ENCODE measurements around the gene PCYT2. TPM values are rescaled to one million over a fixed set of nuclear protein-coding genes. Genes with fewer than 3 reads are reported as not detected.

PCYT2 gene
- total RNA-seq, 1 experiment from 2014 or later, result 60.0 TPM

DNA sequence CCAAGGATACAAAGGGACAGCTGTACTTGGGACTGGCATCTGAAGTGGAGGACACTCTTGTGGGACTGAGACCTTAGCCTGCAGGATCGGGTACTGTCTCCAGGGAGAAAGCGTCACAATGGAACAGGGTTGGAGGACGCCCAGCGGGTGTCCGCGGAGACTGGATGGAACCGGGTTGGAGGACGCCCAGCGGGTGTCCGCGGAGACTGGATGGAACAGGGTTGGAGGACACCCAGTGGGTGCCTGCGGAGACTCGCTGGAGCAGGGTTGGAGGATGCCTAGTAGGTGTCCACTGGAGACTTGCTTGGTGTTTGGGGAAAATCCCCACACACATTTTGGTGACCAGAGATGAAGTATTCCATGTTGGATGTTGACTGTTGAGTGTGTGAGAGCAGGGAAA, 36.0 kb upstream of the PCYT2 start, which contains the start of gene MYADML2:
Gene MYADML2, minus strand, starts transcription at position 45 of the 400 bp plus-strand sequence. CDS start 5,492 bp downstream, outside the sequence.
- in situ Hi-C loops (cut with HindIII; ENCODE audit: low sequenced_read_pairs), result no loop called here
- no peak for DNase-seq (ENCODE audit: low spot score)

DNA sequence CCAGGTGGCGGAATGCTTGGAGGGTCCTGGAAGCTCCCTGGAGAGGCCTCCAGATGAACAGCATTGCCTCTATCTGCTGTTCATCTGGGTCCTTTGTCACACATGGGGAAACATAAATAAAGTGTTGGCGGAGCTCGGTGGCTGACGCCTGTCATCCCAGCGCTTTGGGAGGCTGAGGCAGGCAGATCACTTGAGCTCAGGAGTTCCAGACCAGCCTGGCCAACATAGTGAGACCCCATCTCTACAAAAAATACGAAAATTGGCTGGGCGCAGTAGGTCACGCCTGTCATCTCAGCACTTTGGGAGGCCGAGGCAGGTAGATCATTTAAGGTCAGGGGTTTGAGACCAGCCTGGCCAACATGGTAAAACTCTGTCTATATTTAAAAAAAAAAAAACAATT, 33.7 kb upstream of the PCYT2 start:
- DNase-seq (ENCODE audit: low spot score), result no peak
- in situ Hi-C loops (cut with HindIII; ENCODE audit: low sequenced_read_pairs), result no loop called here

DNA sequence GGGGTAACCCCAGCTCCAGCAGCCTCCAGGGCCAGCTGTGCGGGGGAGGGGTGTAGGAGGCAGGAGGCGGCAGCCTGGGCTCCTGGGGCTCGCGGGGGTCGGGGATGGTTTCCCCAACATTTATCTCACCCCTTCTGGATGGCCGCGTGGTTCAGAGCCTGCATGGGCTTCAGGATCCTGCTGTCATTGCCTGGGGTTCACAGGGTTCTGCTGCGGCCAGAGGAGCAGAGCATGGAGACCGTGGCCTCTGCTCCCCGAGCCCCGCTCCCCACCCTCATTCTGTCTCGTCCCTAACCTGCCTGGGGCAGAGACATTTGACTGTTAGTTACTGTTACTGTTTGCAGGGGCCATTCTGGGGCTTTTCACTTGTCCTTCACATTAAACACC, 31.0 kb upstream of the PCYT2 start:
- in situ Hi-C loops (cut with HindIII; ENCODE audit: low sequenced_read_pairs), result no loop called here
- DNase-seq (ENCODE audit: low spot score), result no peak

DNA sequence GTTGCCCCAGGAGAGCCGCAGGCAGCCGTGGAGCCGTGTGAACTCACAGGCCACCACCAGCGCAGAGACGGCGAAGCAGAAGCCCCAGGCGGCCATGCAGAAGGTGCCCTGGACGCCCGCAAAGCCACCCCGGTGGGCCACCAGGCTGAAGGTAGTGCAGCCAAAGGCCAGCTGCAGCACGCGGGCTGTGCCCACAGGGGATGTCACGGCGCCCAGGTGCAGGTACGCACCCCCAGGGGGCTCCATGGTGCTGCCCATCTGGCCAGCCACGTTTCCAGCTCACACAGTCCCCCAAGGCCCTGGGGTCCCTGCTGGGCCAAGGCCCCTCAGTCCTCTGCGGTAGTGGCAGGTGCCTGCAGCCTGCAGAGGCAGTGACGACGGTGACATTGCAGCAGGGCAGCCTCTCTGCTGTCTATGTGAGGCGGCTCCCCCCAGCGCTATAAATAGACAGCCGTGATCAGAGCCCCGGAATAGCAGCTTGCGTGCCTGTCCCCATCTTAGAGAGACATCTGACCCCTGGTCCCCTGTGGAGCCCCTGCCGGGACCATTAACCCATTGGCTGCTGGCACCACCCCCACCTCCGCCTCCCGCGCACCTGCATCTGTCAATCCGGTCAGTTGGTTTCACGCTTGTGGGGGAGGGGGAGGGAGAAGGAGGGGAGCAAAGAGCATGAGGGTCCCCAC, 30.4 kb upstream of the PCYT2 start:
- DNase-seq (ENCODE audit: low spot score), result no peak
- in situ Hi-C loops (cut with HindIII; ENCODE audit: low sequenced_read_pairs), result no loop called here

DNA sequence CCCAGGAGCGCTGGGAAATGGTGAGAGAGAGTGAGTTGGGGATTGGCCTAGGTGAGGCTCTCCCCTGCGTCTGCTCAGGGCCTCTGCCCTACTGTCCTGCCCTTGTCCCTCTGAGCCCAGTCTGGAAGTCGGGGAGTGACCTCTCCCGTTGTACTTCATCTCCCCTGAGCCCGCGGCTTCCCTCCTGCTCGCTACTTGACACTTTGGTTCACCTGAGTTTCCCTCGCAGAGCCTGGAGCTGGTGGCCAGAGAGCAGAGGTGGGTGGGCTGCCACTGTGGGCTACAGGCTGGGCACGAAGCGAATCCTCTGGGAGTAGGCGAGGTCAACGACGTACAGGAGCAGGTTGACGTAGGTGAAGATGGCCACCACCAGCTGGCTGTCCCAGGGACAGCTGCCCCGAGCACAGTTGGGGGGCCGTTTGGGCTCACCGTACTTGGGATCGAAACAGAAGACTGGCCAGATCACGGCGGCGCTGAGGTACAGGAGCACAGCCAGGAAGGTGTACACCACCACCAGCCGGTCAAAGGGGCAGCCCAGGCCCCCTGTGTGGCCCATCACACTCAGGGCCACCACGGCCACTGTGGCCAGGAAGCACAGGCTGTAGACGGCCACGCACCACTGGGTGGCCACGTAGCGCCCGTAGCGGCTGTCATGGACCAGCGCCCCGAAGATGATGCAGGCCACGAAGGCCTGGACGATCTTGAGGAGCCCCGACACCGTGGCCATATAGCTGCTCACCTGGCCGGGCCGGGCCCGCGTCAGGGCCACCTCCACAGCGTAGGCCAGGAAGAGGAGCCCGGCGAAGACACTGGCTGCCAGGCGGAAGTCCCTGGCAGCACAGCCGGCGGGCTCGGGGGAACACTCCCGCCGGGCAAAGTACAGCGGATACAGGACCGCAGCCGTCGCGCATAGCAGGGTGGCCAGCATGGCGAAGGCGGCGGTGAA, 29.6 kb upstream of the PCYT2 start:
- no peak for DNase-seq (ENCODE audit: low spot score)
- in situ Hi-C loops (cut with HindIII; ENCODE audit: low sequenced_read_pairs), result no loop called here

- peak; percentile 64 for DNase-seq (ENCODE audit: low spot score)
- in situ Hi-C loops (cut with HindIII; ENCODE audit: low sequenced_read_pairs), result no loop called here
Measured at GRCh38 chr17:81939881-81940385, 28.7 kb upstream of the PCYT2 start.

DNA sequence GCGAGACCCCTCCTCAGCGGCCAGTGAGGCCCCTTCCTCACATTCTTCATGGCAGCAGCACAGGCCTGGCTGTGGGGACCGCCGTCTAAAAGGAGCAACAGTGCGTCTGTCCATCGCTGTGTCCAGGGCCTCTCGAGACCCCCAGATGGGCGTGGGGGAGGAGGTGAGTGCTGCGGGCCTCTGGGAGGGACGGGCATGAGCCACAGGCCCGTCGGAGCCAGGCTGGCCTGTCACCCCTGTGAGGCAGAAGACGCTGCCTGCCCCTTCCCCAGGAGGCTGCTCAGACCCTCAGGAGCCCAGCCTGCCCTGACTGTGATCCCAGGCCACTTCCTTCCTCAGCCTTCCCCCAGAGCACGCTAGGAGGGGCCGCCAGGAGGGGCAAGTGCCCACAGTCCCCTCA, 28.0 kb upstream of the PCYT2 start:
- DNase-seq (ENCODE audit: low spot score), result no peak
- in situ Hi-C loops (cut with HindIII; ENCODE audit: low sequenced_read_pairs), result no loop called here

GRCh38 chr17:81935709-81936084, 24.5 kb upstream of the PCYT2 start:
- in situ Hi-C loops (cut with HindIII; ENCODE audit: low sequenced_read_pairs), result no loop called here
- no peak for DNase-seq (ENCODE audit: low spot score)

GRCh38 chr17:81934850-81935708, 23.9 kb upstream of the PCYT2 start:
- DNase-seq (ENCODE audit: low spot score), result no peak
- in situ Hi-C loops (cut with HindIII; ENCODE audit: low sequenced_read_pairs), result no loop called here

GRCh38 chr17:81934098-81934757, 23.0 kb upstream of the PCYT2 start:
- DNase-seq (ENCODE audit: low spot score), result no peak
- in situ Hi-C loops (cut with HindIII; ENCODE audit: low sequenced_read_pairs), result no loop called here

DNA sequence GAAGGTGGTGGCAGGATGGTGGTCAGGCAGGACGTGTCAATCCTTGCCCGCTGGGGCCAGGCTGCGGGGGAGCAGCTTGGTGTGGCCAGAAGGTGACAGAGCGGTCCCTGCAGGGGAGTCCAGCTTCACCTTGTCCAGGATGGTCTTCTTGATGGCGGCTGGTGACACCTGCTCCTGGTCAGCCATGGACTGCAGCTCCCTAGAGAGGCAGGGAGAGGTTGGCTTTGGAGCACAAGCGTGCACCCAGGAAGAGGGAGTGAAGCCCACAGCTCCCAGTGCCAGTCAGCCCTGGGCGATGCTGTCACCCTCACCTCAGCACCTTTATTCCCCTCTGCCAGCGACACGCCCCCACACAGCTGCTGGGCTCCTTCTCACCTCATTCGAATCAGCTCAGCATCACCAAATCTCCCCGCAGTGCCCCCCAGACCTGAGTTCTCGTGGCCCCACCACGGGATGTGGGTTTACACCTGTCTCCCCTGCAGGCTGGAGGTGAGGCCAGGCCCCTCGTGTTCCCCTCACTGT, 22.0 kb upstream of the PCYT2 start:
- no peak for DNase-seq (ENCODE audit: low spot score)
- in situ Hi-C loops (cut with HindIII; ENCODE audit: low sequenced_read_pairs), result no loop called here

DNA sequence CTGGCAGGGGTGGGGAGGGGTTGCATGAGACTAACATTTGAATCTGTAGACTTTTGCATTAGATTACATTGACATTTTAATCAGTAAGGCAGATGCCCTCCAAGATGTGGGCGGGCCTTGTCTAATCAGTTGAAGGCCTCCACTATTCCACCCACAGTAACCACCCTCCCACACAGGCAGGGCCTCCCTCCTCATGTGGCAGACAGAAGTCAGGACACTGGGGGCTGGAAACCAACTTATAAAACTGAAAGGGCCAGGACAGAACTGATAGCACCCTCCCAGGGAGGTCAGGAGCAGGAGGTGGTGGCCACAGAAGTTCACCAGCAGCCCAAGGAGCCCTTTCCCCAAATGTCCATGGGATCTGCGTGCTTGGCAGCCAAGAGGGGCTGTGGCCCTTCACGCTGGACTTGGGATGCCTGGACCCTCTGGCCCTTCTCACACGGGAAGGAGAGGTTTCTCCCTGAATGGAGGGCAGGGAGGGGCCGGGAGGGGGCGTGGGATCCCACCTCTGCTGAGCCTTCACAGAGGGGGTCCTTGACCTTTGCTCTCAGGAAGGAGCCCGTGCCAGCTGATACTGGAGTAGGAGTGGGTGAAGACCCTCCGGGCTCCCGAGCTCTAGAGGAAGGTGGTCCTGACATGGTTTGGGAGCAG, 21.3 kb upstream of the PCYT2 start:
- DNase-seq (ENCODE audit: low spot score), result no peak
- in situ Hi-C loops (cut with HindIII; ENCODE audit: low sequenced_read_pairs), result no loop called here

- DNase-seq (ENCODE audit: low spot score), result no peak
- in situ Hi-C loops (cut with HindIII; ENCODE audit: low sequenced_read_pairs), result no loop called here
Measured at GRCh38 chr17:81931557-81932332, 20.5 kb upstream of the PCYT2 start.

DNA sequence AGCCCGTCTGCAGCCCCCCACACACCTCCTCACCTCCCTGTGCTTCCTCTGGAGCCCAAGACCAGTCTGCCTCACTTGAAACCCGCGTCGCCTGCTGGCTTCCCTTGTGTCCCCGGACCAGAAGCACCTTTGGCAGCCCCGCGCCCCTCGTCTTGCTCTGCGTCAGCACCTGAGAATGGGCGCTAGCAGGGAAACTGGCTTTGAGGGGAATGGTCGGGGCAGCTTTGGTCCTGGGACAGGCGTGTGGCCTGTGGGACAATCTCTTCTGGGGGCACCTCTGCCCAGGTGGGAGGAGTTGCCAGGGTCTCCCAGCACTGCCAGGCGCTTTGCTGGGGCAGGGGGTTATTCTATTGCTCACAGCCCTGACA, 20.0 kb upstream of the PCYT2 start:
- in situ Hi-C loops (cut with HindIII; ENCODE audit: low sequenced_read_pairs), result no loop called here
- DNase-seq (ENCODE audit: low spot score), result no peak

GRCh38 chr17:81930142-81931125, 19.2 kb upstream of the PCYT2 start:
- in situ Hi-C loops (cut with HindIII; ENCODE audit: low sequenced_read_pairs), result no loop called here
- DNase-seq (ENCODE audit: low spot score), result no peak

All from G401 (cell line).